Tibial nerve (tissue), 4 donors: ENCODE results near the gene PNPLA1. TPM values are rescaled to one million over a fixed set of nuclear protein-coding genes. Genes with fewer than 3 reads are reported as not detected.

Experiments
- DNase-seq, 2 donors: peaks; one replicate each; pipeline ENCODE4 v3.0.0-alpha.2; 2019; ENCODE audit warnings: low spot score in 2 of 2
- H3K27ac ChIP-seq, 4 donors: fragments of 200-600 bp; sonication (generic) in 3 of 4; one replicate each; pipeline ENCODE4 v1.5.1; 2017 to 2019; ENCODE audit warnings: mild to moderate bottlenecking in 1 of 4
- H3K27me3 ChIP-seq, 2 donors: fragments of 200-600 bp; sonication (generic) in 1 of 2; one replicate each; pipeline versions ENCODE4 v1.5.1 to v1.6.0; 2017 to 2019
- H3K36me3 ChIP-seq, 3 donors: fragments of 200-600 bp; sonication (generic); one replicate each; pipeline ENCODE4 v1.5.1; 2018 to 2019
- H3K4me1 ChIP-seq, 4 donors: fragments of 200-600 bp; sonication (generic) in 3 of 4; one replicate each; pipeline ENCODE4 v1.5.1; 2017 to 2019
- H3K4me3 ChIP-seq, 4 donors: fragments of 200-600 bp; sonication (generic) in 3 of 4; one replicate each; pipeline ENCODE4 v1.5.1; 2017 to 2019; ENCODE audit warnings: mild to moderate bottlenecking in 1 of 4, moderate library complexity in 1 of 4
- H3K9me3 ChIP-seq, 4 donors: fragments of 200-600 bp; sonication (generic) in 3 of 4; one replicate each; pipeline ENCODE4 v1.5.1; 2017 to 2019
- EP300 ChIP-seq, 2 donors: sonication (generic); formaldehyde crosslinking; IDR thresholded peaks; one replicate each; pipeline ENCODE4 v1.6.1; 2017; ENCODE audit warnings: antibody characterized with exemption in 2 of 2, mild to moderate bottlenecking in 1 of 2
- POLR2A ChIP-seq, 2 donors: fragments of 450-650 bp; IDR thresholded peaks; one replicate each; pipeline ENCODE4 v1.6.1; 2017; ENCODE audit warnings: antibody characterized with exemption in 2 of 2, mild to moderate bottlenecking in 2 of 2, moderate library complexity in 2 of 2
- WGBS, 2 donors: methylation state at CpG; one replicate each; pipeline ENCODE4 v1.1.5; 2018; 5-methylcytosine and 5-hydroxymethylcytosine counted together
- total RNA-seq, 4 donors: library from RNA; depleted of rRNA; stranded (reverse); fragments of >200 nt; gene quantifications; one replicate each; pipeline ENCODE4 v1.1.0, GENCODE V29; 2016
- TF ChIP-seq, protein P1 (sequence below), 5 experiments: fragments of 200-600 bp in 3 of 5; fragments of 450-650 bp in 2 of 5; sonication (generic) in 3 of 5; IDR thresholded peaks; one replicate each; pipeline ENCODE4 v1.5.1; 2016 to 2019; ENCODE audit warnings: antibody characterized with exemption in 5 of 5, mild to moderate bottlenecking in 3 of 5, moderate library complexity in 2 of 5

PNPLA1 gene
- total RNA-seq, 4 donors from 2014 or later, result 0.21 to 0.30 TPM; not detected in 2

DNA sequence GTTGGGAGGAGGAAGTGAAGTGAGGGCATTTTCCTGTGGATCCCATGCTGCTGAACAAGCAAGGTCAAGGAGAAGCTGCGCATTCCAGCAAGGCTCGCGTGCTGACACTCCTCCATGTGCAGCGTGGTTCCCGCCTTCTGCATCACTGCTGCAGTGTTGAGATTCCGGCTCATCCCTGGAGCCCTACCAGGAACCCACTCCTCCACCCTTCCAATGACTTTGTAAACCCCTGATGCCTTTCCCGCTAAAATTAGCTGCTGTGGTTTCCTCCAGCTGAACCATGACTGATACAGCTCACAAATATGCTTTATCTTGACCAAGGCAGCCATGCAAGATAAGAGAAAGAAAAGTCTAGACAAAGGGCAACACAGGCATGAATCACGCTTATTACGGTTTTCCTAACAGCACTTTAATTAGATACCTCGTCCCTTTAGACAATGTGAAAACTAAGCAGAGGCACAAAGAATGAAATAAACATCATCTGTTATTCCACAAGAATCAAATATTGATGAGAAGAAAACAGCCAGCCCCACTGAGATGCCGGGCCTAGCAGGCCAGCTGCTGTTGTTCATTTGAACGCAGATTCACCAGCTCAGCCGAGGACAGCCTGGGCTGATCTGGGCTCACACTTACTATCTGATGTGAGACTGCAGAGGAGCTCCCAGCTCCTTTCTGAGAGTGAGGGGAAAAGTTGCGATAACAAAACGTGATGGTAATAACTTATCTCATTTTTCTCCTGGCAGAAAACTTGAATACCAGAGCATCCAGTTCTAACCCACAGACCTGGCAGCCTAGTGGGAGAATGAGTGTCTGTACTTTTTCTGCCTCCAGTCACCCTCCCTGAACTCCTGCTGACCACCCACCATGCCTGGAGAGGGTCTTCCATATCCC, 81.1 kb downstream of the PNPLA1 start:
- WGBS, 2 donors, result 45 to 50% methylated on average over 15 of the region's 15 CpGs
- Histone ChIP-seq H3K27ac (peak overlapping the region in 3 of 4 donors; percentile 29 to 66 (median 63)), H3K36me3 (no peaks in the 10 kb centered on the region), H3K4me3 (no peak overlapping the region), H3K9me3 (no peaks in the 10 kb centered on the region), H3K27me3 (no peaks in the 10 kb centered on the region), H3K4me1 (peaks cover 0 to 22% (median 10%) of the 10 kb centered on the region in 4 donors)
- no peak for DNase-seq
- TF ChIP-seq EP300 (IDR thresholded peaks at IDR 0.05), result peak in 1 of 2 donors; percentile 65
- no peak for TF ChIP-seq POLR2A (IDR thresholded peaks at IDR 0.05)

DNA sequence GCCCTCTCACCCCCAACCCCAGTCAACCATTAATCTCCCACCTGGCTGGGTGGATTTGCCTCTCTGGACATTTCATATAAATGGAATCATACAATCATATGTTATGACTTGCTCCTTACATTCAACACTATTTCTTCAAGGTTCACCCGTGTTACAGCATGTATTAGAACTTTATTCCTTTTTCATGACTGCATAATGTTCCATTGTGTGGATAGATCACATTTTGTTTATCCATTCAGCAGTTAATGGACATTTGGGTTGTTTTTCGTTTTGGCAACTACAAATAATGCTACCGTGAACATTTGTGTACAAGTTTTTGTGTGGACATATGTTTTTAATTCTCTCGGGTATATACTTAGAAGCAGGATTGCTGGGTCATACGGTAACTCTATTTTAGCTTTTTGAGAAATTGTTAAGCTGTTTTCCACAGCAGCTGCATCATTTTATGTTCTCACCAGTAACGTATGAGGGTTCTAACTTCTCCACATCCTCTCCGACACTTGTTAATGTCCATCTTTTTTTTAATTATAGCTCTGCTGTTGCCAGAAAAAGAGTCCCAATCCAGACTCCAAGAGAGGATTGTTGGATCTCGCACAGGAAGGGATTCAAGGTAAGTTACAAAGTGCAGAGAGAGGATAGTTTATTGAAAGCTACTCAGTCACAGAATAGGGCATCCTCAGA, 82.8 kb downstream of the PNPLA1 start:
- TF ChIP-seq POLR2A (IDR thresholded peaks at IDR 0.05) (no peak), EP300 (IDR thresholded peaks at IDR 0.05) (no peak)
- TF ChIP-seq, protein P1, sequence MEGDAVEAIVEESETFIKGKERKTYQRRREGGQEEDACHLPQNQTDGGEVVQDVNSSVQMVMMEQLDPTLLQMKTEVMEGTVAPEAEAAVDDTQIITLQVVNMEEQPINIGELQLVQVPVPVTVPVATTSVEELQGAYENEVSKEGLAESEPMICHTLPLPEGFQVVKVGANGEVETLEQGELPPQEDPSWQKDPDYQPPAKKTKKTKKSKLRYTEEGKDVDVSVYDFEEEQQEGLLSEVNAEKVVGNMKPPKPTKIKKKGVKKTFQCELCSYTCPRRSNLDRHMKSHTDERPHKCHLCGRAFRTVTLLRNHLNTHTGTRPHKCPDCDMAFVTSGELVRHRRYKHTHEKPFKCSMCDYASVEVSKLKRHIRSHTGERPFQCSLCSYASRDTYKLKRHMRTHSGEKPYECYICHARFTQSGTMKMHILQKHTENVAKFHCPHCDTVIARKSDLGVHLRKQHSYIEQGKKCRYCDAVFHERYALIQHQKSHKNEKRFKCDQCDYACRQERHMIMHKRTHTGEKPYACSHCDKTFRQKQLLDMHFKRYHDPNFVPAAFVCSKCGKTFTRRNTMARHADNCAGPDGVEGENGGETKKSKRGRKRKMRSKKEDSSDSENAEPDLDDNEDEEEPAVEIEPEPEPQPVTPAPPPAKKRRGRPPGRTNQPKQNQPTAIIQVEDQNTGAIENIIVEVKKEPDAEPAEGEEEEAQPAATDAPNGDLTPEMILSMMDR (IDR thresholded peaks at IDR 0.05), result no peak
- Histone ChIP-seq H3K36me3 (no peaks in the 10 kb centered on the region), H3K4me3 (no peak overlapping the region), H3K27ac (no peak overlapping the region), H3K9me3 (no peaks in the 10 kb centered on the region), H3K4me1 (peaks cover 0 to 27% (median 15%) of the 10 kb centered on the region in 4 donors), H3K27me3 (no peaks in the 10 kb centered on the region)
- DNase-seq, result no peak
- WGBS, 2 donors, result 88 to 92% methylated on average over 8 of the region's 8 CpGs

DNA sequence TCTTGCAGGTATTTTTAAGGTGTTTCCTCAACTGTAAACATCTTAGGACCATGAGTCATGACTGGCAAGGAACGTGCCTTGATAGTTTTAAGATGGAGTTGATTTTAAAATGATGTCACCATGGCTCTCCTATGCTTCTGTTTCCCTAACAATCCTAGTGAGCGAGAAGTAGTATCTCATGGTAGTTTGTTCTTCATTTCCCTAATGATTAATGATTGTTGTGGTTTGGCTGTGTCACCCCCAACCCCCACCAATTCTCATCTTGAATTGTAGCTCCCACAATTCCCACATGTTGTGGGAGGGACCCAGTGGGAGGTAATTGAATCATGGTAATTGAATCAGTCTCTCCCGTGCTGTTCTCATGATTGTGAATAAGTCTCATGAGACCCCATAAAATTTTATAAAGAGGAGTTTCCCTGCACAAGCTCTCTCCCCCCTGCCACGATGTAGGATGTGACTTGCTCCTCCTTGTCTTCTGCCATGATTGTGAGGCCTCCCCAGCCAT, 83.6 kb downstream of the PNPLA1 start:
- 48 to 62% methylated on average over 4 of the region's 4 CpGs for WGBS, 2 donors
- TF ChIP-seq, protein P1 (IDR thresholded peaks at IDR 0.05), result no peak
- Histone ChIP-seq H3K27me3 (no peaks in the 10 kb centered on the region), H3K4me3 (no peak overlapping the region), H3K36me3 (no peaks in the 10 kb centered on the region), H3K4me1 (peaks cover 0 to 35% (median 22%) of the 10 kb centered on the region in 4 donors), H3K9me3 (no peaks in the 10 kb centered on the region), H3K27ac (no peak overlapping the region)
- DNase-seq, result no peak

DNA sequence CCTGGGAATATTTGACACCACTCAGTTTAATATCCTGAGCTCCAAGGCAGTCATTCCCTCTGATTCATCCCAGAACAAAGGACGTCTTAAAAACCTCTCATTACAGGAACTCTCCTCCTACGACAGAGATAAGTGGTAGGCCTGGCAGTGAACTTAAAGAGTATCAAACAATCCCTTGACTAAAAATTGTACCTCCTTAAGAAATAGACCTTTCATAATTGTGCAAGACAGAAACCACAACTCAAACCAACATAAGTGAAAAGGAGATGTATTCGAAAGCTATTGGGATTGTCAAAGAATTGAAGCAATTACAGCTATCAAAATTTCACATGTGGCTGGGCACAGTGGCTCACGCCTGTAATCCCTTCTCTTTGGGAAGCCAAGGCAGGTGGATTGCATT, 86.0 kb downstream of the PNPLA1 start:
- no peak for DNase-seq
- 69 to 73% methylated on average over 4 of the region's 4 CpGs for WGBS, 2 donors
- H3K36me3 ChIP-seq, result no peaks in the 10 kb centered on the region
- TF ChIP-seq, protein P1 (IDR thresholded peaks at IDR 0.05), result no peak
- no peaks in the 10 kb centered on the region for H3K9me3 ChIP-seq
- peak overlapping the region in 1 of 4 donors; percentile 46 for H3K27ac ChIP-seq
- H3K4me1 ChIP-seq, result peaks cover 0 to 45% (median 32%) of the 10 kb centered on the region in 4 donors
- no peaks in the 10 kb centered on the region for H3K27me3 ChIP-seq
- no peak overlapping the region for H3K4me3 ChIP-seq

DNA sequence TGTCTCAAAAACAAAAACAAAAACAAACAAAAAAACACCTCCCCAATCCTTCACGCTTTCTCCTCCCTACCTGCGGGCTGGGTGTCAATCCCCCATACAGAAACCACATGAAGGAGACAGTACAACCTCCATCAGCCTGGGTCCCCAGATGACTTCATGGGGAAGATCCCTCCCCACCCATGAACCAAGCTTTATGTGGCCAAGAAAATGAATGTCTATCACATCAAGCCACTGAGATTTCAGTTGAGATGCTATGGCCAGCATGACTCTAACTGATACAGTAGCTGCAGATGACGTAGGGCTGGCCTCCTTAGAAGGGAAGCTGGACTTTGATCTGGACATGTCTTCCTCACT, 88.0 kb downstream of the PNPLA1 start:
- Histone ChIP-seq H3K4me1 (peaks cover 0 to 38% (median 26%) of the 10 kb centered on the region in 4 donors), H3K27ac (peak overlapping the region; percentile 55 to 89 (median 86)), H3K27me3 (no peaks in the 10 kb centered on the region), H3K4me3 (no peak overlapping the region), H3K9me3 (no peaks in the 10 kb centered on the region), H3K36me3 (no peaks in the 10 kb centered on the region)
- TF ChIP-seq POLR2A (IDR thresholded peaks at IDR 0.05) (no peak), EP300 (IDR thresholded peaks at IDR 0.05) (no peak)
- TF ChIP-seq, protein P1 (IDR thresholded peaks at IDR 0.05), result no peak
- 65 to 72% methylated on average over 3 of the region's 3 CpGs for WGBS, 2 donors
- DNase-seq, result no peak

Other genes starting within 250 kb of the PNPLA1 start
- 1 to 10 TPM in 1 of 4 donors, under 1 TPM in 1, not detected in 2; 0.30 to 1.1 TPM for gene SLC26A8, start 245.4 kb upstream of the PNPLA1 start, total RNA-seq
- gene MAPK14, start 242.3 kb upstream of the PNPLA1 start, total RNA-seq, result 10 to 100 TPM; 73.5 to 88.1 (median 83.2) TPM
- gene MAPK13, start 139.5 kb upstream of the PNPLA1 start, total RNA-seq, result 10 to 100 TPM in 2 of 4 donors, 1 to 10 TPM in 2; 2.7 to 11.7 (median 7.2) TPM
- gene BRPF3, start 73.3 kb upstream of the PNPLA1 start, total RNA-seq, result 10 to 100 TPM; 18.4 to 32.7 (median 23.9) TPM
- not detected for gene BNIP5, start 66.8 kb downstream of the PNPLA1 start, total RNA-seq
- gene ETV7, start 117.6 kb downstream of the PNPLA1 start, total RNA-seq, result 1 to 10 TPM in 3 of 4 donors, under 1 TPM in 1; 0.60 to 9.2 (median 2.9) TPM
- not detected for gene PXT1, start 172.8 kb downstream of the PNPLA1 start, total RNA-seq
- 10 to 100 TPM; 48.6 to 64.9 (median 51.8) TPM for gene KCTD20, start 172.9 kb downstream of the PNPLA1 start, total RNA-seq